ENCODE data around the gene PARS2.

DNA sequence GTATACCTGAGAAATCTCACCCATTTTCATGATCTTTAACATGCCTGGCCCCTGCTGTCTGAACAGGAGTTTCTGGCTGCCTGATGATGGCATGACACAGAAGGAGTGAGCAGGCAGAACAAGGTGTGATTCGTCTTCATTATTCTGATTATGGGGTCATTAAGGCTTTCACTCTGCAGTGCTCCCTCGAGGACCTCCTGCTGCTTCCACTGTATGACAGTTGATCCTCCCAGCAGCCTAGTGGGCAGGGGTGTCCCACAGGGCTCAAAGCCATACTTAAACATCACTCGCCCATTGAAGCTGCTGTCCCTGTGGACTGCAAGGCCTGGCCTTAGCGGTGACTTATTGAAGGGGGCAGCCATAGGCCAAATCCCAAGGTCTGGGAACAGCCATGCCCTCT is 12.7 kb upstream of the PARS2 start:
- TF ChIP-seq, protein P1, sequence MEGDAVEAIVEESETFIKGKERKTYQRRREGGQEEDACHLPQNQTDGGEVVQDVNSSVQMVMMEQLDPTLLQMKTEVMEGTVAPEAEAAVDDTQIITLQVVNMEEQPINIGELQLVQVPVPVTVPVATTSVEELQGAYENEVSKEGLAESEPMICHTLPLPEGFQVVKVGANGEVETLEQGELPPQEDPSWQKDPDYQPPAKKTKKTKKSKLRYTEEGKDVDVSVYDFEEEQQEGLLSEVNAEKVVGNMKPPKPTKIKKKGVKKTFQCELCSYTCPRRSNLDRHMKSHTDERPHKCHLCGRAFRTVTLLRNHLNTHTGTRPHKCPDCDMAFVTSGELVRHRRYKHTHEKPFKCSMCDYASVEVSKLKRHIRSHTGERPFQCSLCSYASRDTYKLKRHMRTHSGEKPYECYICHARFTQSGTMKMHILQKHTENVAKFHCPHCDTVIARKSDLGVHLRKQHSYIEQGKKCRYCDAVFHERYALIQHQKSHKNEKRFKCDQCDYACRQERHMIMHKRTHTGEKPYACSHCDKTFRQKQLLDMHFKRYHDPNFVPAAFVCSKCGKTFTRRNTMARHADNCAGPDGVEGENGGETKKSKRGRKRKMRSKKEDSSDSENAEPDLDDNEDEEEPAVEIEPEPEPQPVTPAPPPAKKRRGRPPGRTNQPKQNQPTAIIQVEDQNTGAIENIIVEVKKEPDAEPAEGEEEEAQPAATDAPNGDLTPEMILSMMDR (conservative IDR thresholded peaks at IDR 0.05 in 1 of 2, IDR thresholded peaks at IDR 0.05 in 1 of 2; ENCODE audit: extremely low read depth in 1 of 2, insufficient read depth in 1 of 2, low read depth in 1 of 2, low read length in 2 of 2) = no peak
- no peak for TF ChIP-seq EZH2 (IDR thresholded peaks at IDR 0.05; ENCODE audit: borderline replicate concordance, low read length)
